AG04450 (cell line): ENCODE measurements around the gene KLK3. TPM values are rescaled to one million over a fixed set of nuclear protein-coding genes. Genes with fewer than 3 reads are reported as not detected.
"Not testable (repeated sequence)": the region's sequence is repeated elsewhere in the genome, so short reads cannot be mapped to it uniquely, and the experiment has no call there.

Experiments
- CTCF ChIA-PET: fragments of 300-600, 350-600 bp; formaldehyde crosslinking; extraction: SDS; loops from one replicate; lab custom pipeline; 2022; ENCODE audit warnings: antibody characterized with exemption, inconsistent platforms; lab: Charles Lee
- POLR2A ChIA-PET: fragments of 350-600 bp; formaldehyde crosslinking; extraction: SDS; loops from one replicate; lab custom pipeline; 2021; ENCODE audit warnings: antibody characterized with exemption, inconsistent platforms; lab: Yijun Ruan, JAX
- DNase-seq: peaks from one replicate; pipeline ENCODE4 v3.0.0-alpha.2; 2011; ENCODE audit warnings: low read depth, low spot score
- H3K27ac ChIP-seq: one replicate; pipeline ENCODE4 v1.5.1; 2012; ENCODE audit warnings: low read depth, low read length, control low read depth
- H3K27me3 ChIP-seq: one replicate; pipeline ENCODE4 v1.6.0; 2012; ENCODE audit warnings: low read length; ENCODE audit not compliant: control insufficient read depth, insufficient read depth
- H3K4me3 ChIP-seq: 2 replicates; pipeline ENCODE4 v1.5.1; 2011; ENCODE audit warnings: mild to moderate bottlenecking, low read depth, low read length, control low read depth
- H3K9me3 ChIP-seq: 2 replicates; pipeline ENCODE4 v1.5.1; 2012; ENCODE audit warnings: low read length; ENCODE audit not compliant: control insufficient read depth, insufficient read depth
- polyA minus RNA-seq: library from RNA; depleted of rRNA, polyadenylated mRNA; stranded (reverse); fragments of >200 nt; gene quantifications from 2 replicates; pipeline ENCODE4 v1.2.3, GENCODE V29; 2011; rRNA and poly(A)+ RNA removed
- polyA plus RNA-seq: library from polyadenylated mRNA; depleted of rRNA; stranded (reverse); fragments of >200 nt; gene quantifications from 2 replicates; pipeline ENCODE4 v1.2.3, GENCODE V29; 2011; rRNA removed
- TF ChIP-seq, protein P1 (sequence below): IDR thresholded peaks from 2 replicates; pipeline ENCODE4 v1.5.1; 2011; ENCODE audit warnings: low read depth, low read length, control low read depth, inconsistent platforms

Gene KLK3
- not detected in 2 replicates for polyA plus RNA-seq
- polyA minus RNA-seq = not detected in 2 replicates

DNA sequence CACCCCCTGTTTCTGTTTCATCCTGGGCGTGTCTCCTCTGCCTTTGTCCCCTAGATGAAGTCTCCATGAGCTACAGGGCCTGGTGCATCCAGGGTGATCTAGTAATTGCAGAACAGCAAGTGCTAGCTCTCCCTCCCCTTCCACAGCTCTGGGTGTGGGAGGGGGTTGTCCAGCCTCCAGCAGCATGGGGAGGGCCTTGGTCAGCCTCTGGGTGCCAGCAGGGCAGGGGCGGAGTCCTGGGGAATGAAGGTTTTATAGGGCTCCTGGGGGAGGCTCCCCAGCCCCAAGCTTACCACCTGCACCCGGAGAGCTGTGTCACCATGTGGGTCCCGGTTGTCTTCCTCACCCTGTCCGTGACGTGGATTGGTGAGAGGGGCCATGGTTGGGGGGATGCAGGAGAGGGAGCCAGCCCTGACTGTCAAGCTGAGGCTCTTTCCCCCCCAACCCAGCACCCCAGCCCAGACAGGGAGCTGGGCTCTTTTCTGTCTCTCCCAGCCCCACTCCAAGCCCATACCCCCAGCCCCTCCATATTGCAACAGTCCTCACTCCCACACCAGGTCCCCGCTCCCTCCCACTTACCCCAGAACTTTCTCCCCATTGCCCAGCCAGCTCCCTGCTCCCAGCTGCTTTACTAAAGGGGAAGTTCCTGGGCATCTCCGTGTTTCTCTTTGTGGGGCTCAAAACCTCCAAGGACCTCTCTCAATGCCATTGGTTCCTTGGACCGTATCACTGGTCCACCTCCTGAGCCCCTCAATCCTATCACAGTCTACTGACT, at the start of gene KLK3:
Gene KLK3 (plus strand): TSS at position 280 of the 775 bp plus-strand sequence. CDS start 41 bp downstream, at position 321.
- no peaks in the 10 kb centered on the region for H3K9me3 ChIP-seq
- no peak within 1 kb of the TSS for H3K4me3 ChIP-seq
- no peak for DNase-seq
- POLR2A ChIA-PET = no interaction called here
- H3K27me3 ChIP-seq = peaks cover 2% of the 10 kb centered on the region
- no peak within 1 kb of the TSS for H3K27ac ChIP-seq
- TF ChIP-seq, protein P1, sequence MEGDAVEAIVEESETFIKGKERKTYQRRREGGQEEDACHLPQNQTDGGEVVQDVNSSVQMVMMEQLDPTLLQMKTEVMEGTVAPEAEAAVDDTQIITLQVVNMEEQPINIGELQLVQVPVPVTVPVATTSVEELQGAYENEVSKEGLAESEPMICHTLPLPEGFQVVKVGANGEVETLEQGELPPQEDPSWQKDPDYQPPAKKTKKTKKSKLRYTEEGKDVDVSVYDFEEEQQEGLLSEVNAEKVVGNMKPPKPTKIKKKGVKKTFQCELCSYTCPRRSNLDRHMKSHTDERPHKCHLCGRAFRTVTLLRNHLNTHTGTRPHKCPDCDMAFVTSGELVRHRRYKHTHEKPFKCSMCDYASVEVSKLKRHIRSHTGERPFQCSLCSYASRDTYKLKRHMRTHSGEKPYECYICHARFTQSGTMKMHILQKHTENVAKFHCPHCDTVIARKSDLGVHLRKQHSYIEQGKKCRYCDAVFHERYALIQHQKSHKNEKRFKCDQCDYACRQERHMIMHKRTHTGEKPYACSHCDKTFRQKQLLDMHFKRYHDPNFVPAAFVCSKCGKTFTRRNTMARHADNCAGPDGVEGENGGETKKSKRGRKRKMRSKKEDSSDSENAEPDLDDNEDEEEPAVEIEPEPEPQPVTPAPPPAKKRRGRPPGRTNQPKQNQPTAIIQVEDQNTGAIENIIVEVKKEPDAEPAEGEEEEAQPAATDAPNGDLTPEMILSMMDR = no peak
- CTCF ChIA-PET = no interaction called here

- TF ChIP-seq, protein P1 = no peak
- no peak for DNase-seq
- Histone ChIP-seq H3K4me3 (no peak overlapping the region), H3K27ac (no peak overlapping the region), H3K27me3 (no peaks in the 10 kb centered on the region), H3K9me3 (no peaks in the 10 kb centered on the region; the same call in 1 of the 2 replicates)
- ChIA-PET POLR2A (no interaction called here), CTCF (no interaction called here)
These were observed 45.9 kb upstream of the KLK3 start for GRCh38 chr19:50808856-50809255.

DNA sequence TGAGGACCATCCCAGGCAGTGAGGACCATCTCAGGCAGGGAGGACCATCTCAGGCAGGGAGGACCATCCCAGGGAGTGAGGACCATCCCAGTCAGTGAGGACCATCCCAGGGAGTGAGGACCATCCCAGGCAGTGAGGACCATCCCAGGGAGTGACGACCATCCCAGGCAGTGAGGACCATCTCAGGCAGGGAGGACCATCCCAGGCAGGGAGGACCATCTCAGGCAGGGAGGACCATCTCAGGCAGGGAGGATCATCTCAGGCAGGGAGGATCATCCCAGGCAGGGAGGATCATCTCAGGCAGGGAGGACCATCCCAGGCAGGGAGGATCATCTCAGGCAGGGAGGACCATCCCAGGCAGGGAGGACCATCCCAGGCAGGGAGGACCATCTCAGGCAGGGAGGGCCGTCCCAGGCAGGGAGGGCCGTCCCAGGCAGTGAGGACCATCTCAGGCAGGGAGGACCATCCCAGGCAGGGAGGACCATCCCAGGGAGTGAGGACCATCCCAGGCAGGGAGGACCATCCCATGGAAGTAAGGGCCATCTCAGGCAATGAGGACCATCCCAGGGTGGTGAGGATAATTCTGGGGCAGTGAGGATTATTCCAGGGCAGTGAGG, 43.0 kb upstream of the KLK3 start:
- H3K4me3 ChIP-seq, CTCF ChIA-PET: not testable (repeated sequence)

GRCh38 chr19:50812474-50812873, 42.2 kb upstream of the KLK3 start:
- POLR2A ChIA-PET = no interaction called here
- no peak for DNase-seq
- no peak overlapping the region for H3K27ac ChIP-seq
- peaks cover 2% of the 10 kb centered on the region for H3K27me3 ChIP-seq
- CTCF ChIA-PET = no interaction called here
- no peaks in the 10 kb centered on the region; the same call in 1 of the 2 replicates for H3K9me3 ChIP-seq
- no peak overlapping the region for H3K4me3 ChIP-seq
- TF ChIP-seq, protein P1 = no peak

More for the DNA sequence above, 43.0 kb upstream of the KLK3 start:
- H3K9me3 ChIP-seq, H3K27me3 ChIP-seq, H3K27ac ChIP-seq, POLR2A ChIA-PET, DNase-seq: not testable (repeated sequence)

DNA sequence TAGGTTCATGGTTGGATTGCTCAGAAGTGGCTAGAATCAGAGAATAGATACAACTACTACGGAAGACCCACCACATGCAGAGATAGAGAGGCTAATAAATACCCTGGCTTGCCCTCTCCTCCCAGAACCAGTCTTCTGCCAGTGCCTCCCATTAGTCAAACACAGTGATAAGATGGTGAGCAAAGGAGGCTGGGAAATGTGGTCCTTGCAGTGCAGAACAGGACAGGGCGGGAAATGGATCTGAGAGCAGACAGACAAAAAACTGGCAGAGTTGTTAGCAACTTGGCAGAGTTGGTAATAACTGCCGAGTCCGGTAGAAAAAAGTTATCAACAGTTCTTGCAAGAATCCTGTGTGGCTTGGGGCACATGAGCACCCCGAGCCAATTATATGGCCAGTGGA, 39.8 kb upstream of the KLK3 start:
- DNase-seq = no peak
- TF ChIP-seq, protein P1 = no peak
- H3K4me3 ChIP-seq = no peak overlapping the region
- ChIA-PET POLR2A (no interaction called here), CTCF (no interaction called here)
- peaks cover 21% of the 10 kb centered on the region for H3K27me3 ChIP-seq
- peaks cover 6% of the 10 kb centered on the region for H3K9me3 ChIP-seq
- H3K27ac ChIP-seq = no peak overlapping the region
